NCI-H2107 treated with DMSO at 0.1 percent for 48 hours (cell line): ENCODE measurements around the gene MUC2.

Experiments used
- DNase-seq: peaks from one replicate; lab custom pipeline; 2025; ENCODE audit not compliant: unreplicated experiment; lab: John Stamatoyannopoulos, UW

MUC2 gene

DNA sequence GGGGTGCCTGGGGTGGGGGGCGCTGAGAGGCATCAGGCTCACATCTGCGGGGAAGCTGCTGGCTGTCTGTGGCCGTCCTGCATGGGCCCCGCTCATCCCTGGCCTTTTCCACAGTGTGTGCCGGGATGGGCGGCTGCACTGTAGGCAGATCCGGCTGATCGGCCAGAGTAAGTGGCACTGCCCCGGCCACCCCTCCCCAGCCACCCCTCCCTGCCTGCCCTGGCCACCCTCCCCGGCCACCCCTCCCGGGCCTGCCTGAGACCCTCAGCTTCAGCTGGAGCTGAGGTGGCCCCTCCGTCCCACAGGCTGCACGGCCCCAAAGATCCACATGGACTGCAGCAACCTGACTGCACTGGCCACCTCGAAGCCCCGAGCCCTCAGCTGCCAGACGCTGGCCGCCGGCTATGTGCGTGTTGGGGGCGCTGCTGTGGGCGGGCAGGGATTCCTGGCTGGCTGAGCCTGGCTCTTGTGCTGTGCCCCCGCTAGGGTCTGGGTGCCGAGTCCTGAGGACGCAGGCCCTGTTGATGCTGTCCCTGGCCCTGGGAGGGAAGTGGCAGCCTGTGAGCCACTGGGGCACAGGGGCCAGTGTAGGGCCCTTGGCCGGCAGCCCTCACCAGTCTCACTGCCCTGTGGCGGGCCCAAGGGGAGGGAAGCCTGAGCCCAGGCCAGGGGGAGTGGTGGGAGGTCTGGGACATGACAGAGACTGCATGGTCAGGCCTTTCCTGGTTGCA, 10.9 kb downstream of the MUC2 start:
- no peak for DNase-seq

DNA sequence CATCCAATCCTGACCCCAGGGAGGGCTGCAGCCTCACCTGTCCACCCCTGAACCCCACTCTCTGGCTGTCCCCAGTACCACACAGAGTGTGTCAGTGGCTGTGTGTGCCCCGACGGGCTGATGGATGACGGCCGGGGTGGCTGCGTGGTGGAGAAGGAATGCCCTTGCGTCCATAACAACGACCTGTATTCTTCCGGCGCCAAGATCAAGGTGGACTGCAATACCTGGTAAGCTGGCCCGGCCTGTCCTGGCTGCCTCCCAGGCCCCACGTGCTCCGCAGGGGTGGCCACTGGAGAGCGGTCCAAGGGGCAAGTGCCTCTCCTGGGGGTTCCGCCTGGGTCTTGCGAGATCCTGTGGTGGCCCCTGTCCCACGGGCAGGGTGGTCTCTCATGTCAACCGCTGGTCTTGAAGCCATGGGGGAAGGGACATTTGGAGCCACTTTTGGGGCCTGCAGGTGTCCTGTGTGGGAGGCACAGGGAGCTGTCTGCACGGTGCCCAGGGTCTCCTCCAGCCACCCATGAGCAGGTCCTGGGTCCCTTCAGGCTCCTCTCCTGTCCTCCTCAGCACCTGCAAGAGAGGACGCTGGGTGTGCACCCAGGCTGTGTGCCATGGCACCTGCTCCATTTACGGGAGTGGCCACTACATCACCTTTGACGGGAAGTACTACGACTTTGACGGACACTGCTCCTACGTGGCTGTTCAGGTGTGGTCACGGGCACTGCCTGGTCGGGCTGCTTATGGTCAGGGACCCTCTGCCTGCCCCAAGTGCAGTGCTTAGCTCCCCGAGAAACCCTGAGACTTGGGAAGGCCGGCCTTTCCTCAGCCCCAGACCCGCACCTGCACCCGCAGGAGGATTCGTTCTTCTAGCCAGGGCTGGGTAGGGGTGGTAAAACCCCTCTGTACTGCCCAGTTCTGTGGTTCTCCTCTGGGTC, 11.8 kb downstream of the MUC2 start:
- DNase-seq: no peak

- no peak for DNase-seq
These were observed 12.7 kb downstream of the MUC2 start for GRCh38 chr11:1087279-1087960.

DNA sequence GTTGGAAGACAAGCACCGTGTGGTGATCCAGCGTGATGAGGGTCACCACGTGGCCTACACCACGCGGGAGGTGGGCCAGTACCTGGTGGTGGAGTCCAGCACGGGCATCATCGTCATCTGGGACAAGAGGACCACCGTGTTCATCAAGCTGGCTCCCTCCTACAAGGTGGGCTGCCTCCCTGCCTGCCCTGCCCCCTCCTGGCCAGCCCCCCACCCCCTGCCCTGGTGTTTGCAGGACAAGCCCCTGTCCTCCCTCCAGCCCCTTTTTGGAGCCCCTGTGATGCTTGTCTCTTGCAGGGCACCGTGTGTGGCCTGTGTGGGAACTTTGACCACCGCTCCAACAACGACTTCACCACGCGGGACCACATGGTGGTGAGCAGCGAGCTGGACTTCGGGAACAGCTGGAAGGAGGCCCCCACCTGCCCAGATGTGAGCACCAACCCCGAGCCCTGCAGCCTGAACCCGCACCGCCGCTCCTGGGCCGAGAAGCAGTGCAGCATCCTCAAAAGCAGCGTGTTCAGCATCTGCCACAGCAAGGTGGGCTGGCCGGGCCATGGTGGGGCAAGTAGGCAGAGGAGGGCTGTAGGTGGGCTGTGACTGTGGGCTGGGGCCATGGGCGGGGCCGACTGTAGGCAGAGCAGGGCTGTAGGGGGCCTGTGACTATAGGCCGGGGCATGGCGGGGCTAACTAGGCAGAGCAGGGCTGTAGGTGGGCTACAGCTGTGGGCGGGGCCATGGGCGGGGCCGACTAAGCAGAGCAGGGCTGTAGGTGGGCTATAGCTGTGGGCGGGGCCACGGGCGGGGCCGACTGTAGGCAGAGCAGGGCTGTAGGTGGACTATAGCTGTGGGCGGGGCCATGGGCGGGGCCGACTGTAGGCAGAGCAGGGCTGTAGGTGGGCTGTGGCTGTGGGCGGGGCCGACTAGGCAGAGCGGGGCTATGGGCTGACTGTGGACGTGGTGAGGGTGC, 13.6 kb downstream of the MUC2 start:
- DNase-seq: no peak

- DNase-seq: no peak
These were observed 14.5 kb downstream of the MUC2 start for GRCh38 chr11:1088927-1089737.

- DNase-seq: no peak
These were observed 15.3 kb downstream of the MUC2 start for GRCh38 chr11:1089738-1090599.

GRCh38 chr11:1090600-1091331, 16.1 kb downstream of the MUC2 start:
- no peak for DNase-seq

DNA sequence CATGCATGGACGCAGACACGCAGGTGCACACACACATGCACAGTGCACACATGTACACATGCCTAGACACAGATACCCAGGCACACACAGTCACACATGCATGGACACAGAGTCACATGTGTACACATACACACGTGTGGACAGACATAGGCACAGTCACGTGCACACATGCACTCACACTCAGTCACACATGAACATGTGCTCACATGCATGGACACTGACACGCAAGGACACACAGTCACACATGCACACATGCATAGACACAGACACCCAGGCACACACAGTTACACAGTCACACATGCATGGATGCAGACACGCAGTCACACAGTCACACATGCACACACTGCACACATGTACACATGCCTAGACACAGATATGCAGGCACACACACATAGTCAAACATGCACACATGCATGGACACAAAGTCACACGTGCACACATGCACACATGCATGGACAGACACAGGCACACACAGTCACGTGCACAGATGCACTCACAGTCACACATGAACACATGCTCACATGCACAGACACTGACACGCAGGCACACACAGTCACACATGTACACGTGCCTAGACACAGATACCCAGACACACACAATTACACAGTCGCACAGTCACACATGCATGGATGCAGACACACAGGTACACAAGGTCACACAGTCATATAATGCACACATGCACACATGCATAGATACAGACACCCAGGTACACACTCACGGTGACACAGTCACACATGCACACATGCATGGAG, 16.8 kb downstream of the MUC2 start:
- DNase-seq: no peak

DNA sequence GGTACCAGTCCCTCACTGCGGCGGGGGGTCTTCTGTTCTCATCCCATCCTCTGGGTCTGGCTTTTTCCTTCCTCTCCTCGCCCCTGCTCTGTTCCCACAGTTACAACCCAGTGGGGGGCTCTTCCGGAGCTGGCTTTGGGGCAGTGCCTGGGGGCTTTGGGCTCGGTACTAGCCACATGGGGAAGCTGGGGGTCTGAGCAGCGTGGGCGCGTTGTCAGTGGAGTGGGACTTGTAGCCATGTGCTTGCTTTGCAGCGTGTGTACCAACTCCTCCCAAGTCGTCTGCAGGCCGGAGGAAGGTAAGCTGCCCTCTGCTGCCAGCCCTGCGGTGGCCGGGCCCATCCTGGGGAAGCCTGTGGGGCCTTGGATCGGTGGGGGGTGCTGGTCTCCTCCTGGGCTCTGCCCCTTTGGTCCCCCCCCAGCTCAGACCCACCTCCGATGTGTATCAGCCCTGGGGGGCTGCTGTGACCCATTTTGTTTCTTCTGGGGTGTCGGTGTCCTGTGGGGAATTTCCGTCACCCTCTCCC, 17.5 kb downstream of the MUC2 start:
- DNase-seq: no peak

DNA sequence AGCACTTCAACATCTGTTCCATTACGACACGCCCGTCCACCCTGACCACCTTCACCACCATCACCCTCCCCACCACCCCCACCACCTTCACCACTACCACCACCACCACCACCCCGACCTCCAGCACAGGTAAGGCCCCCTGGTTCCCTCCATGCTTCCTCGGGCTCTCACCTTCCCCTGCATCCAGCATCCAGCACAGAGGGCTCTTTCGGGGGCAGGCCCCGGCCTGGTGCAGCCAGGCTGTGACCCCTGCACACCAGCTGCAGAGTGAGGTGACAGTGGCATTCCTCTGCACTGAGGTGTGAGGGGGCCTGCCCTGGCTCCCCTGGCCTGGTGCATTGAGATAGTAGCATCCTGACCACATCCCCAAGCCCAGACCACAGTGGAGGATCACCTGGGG, 18.2 kb downstream of the MUC2 start:
- DNase-seq: no peak

DNA sequence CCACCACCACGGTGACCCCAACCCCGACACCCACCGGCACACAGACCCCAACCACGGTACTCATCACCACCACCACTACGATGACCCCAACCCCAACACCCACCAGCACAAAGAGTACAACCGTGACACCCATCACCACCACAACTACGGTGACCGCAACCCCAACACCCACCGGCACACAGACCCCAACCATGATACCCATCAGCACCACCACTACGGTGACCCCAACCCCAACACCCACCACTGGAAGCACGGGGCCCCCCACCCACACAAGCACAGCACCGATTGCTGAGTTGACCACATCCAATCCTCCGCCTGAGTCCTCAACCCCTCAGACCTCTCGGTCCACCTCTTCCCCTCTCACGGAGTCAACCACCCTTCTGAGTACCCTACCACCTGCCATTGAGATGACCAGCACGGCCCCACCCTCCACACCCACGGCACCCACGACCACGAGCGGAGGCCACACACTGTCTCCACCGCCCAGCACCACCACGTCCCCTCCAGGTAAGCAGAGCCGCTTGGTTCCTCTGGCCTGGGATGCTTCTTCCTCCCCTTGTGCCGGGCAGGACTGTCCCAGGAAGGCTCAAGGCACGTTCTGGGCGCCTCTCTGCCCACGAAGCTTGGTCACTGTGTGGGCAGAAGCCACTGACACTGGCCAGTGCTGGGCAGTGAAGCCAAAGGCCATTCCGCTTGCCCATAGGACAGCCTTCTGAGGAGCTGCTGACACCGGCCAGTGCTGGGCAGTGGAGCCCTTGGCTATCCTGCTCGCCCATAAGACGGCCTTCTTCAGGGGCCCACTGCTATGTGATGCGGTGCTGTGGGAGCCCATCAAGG, 25.1 kb downstream of the MUC2 start:
- DNase-seq: no peak

DNA sequence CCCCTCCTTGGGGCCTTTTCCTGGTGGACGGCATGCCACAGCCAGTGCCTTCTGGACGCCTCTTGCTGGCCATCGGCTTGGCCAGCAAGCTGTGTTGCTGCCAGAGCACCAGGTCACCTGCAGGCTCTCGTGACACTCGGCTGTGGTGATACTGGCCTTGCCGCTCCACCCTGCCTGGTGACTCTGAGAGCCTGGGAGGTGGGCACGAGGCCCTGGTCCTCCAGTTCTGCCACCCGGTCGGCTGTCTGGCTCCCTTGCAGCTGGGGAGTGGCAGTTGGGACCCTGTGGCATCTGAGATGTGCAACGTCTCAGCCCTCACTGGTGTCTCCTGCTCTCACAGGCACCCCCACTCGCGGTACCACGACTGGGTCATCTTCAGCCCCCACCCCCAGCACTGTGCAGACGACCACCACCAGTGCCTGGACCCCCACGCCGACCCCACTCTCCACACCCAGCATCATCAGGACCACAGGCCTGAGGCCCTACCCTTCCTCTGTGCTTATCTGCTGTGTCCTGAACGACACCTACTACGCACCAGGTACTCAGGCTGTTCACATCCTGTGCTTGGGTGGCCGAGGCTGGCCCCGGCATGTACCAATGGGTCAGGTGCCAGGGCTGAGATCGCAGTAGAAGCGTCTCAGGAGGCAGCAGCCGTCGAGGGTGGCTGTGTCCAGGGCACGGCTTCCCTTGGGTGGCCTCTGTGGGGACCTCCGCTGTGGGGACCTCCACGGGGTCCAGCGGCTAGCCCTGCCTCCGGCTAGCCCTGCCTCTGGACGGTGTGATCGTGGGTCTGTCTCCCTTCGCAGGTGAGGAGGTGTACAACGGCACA, 26.0 kb downstream of the MUC2 start:
- no peak for DNase-seq

- DNase-seq: no peak
These were observed 26.8 kb downstream of the MUC2 start for GRCh38 chr11:1101318-1102089.

DNA sequence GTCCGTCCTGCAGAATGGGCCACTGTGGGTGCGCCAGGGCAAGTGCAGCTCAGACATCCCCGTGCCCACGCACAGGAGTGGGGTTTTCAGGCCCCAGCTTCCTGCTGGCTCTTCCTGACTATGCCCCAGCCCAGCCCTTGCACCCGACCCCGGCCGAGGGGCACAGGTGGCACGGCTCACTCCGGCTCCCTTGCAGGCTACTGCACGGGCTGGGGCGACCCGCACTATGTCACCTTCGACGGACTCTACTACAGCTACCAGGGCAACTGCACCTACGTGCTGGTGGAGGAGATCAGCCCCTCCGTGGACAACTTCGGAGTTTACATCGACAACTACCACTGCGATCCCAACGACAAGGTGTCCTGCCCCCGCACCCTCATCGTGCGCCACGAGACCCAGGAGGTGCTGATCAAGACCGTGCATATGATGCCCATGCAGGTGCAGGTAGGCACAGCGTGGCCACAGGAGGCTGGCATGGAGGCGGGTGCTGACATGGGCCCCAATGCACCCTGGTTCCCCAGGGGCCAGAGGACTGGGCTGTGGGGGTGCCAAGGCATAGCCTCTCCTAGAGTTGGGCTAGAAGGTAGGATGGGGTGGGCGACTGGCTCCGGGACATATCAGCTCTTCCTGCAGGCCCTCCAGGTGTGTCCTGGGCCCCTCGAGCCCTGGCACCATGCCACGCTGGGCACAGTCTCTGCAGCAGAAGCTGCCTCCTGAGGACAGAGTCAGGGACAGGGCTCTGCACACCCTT, 27.7 kb downstream of the MUC2 start:
- no peak for DNase-seq
